T follicular helper cell (primary cell): ENCODE data around the gene DUSP8.

ENCODE experiments used
- DNase-seq: peaks from one replicate; pipeline ENCODE4 v3.0.0-alpha.2; 2020; ENCODE audit warnings: low read depth

DUSP8 gene

DNA sequence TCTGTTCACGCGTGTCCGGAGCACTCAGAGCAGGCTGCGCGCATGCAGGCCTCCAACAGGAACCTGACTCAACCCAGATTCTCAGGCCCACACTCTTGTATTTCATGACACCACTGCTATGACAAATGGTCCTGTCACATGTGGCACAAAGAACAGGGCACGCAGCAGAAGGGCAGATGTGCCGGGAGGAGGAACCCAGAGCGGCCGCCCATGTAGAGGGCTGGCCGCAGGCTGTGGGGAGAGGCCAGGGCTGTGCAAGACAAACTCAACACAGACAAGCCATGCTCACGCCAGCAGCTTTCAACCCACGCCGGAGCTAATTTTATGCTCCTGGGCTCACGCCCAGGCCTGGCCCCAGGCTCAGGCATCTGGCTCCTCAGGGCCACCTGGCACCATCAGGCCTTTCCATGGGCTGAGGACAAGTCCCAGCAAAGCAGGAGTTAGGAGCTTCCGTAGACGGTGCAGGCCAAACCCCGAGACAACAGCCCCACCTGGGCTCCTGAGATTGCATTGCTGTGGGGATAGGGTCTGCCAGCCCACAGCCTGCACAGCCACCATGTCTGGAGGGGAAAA lies 40.0 kb downstream of the DUSP8 start:
- DNase-seq, result no peak

DNA sequence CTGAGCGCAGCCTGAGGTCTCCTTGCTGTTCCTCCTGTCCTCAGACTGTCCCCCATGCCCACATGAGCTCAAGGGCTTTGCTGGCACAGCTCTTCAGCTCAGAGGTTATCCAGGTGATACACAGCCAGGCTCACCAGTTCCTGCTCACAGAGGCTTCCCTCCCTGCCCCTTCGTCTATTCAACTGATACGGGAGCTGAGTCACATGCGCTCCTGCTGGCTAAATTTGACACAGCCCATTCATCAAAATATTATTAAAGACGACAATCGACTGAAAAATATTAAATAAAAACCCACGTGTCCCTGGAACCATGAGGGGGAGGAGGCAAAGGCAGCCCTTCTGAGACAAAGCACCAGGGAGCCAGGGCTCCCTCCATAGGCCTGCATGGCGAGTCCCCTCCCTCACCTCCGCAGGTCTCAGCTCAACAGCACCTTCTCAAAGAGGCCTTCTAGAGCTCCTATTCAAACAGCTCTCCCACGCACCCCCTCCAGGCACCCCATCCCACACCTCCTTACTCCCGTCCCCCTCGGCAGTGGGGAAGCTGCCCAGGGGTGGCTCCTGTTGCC lies 40.5 kb downstream of the DUSP8 start:
- no peak for DNase-seq

DNA sequence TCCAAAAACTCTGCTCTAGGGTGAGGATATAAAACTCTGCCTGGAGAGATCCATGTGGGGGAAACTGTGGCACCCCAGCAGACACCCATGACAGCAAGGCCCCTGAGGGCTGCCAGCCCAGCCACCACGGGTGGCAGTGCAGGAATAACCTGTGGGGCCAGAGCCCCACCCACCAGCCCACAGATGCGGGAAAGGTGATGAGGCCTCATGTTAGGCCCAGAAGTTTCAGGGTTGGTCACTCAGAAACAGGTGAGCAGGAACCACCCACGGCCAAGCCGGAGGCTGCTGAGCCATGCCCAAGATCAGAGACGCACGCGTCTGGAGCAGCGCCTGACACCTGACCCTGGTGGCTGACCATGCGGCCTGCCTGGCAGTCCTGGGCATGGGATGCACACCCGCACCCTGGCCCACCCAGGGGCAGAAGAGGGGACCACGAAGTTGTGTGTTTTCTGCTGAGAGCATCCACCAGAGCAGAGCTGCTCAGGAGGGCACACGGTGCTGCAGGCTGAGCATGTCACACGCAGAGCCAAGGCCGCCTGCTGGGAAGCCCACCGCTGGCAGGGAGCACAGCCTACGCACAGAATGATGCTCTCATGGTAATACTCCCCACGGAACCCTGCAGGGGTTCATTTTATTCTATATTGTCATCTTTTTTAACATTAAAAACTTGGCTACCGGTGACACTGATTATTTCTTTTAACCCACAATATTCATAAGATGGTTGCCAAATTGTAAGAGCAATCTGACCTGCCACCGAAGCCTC lies 41.2 kb downstream of the DUSP8 start:
- no peak for DNase-seq

- DNase-seq, result no peak
Measured at GRCh38 chr11:1529774-1530173, 42.3 kb downstream of the DUSP8 start.

DNA sequence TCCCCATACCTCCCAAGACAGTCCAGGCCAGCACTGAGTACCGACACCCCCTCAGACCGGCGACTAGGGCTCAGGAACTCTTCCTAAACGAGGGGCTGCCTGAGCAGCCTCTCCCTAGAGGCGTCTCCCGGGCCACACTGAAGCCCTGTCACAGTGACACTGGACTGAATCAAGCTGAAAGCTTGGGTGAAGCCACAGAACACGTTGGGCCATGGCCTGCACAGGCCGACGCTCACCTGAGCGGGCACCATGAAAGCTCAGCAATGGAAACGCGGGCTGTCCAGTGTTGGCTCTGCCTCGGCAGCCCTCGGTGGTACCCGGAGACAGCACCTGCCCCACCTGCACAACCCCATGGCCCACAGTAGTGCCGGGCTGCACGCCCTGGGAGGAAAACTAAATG lies 42.8 kb downstream of the DUSP8 start:
- no peak for DNase-seq

DNA sequence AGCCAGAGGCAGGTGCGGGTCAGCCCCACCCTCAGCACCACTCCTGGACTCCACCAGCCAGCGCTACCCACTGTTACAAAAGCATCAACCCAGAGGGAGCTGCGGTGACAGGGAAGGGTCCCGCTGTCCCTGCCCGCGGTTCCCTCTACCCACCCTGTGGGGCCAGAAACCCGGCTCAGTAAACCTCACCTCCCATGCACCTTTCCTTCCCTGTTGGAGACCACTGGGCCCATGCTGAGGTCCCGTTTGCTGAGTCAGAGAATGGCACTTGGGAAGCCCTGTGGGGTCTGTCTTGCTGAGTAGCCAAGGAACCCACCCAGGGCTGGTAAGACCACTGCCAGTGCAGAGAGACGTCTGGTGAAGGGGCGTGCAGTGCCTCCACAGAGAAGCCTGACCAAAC lies 43.4 kb downstream of the DUSP8 start:
- no peak for DNase-seq

- no peak for DNase-seq
Measured at GRCh38 chr11:1526785-1527184, 45.3 kb downstream of the DUSP8 start.

DNA sequence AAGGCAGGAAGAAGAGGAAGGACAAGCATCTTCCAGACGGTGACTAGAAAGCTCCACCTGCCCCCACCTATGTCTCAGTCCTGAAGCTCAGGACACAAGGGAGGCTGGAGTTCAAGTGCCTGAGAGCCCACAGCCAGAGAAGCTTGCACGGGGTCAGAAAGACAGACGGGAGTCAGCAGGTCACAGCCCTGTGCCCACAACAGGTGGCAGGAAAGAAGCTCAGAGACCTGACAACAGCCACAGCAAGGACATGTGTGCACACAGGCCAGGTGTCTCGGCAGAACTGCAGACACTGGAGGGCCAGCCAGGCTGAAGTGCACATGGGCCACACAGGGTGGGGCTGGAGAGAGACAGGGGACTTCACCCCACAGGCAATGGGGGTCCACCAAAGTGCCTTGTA lies 48.3 kb downstream of the DUSP8 start:
- DNase-seq, result no peak

DNA sequence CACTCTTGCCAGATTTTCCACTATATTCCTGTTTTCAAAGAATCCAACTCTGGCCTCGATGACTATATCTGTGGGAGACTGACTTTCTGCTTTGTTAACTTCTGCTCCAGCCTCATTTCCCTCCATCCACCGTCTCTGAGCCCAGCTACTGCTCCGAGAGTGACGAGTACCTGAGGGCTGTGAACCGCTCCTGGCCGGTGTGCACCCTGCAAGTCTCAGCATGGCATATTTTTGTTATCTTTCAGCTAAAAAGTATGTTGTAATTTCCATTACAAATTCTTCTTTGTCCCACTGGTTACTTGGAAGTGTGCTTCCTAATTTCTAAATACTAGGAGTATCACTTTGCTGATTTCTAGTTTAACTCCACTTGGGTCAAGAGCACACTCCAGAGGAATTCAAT lies 49.0 kb downstream of the DUSP8 start:
- no peak for DNase-seq

DNA sequence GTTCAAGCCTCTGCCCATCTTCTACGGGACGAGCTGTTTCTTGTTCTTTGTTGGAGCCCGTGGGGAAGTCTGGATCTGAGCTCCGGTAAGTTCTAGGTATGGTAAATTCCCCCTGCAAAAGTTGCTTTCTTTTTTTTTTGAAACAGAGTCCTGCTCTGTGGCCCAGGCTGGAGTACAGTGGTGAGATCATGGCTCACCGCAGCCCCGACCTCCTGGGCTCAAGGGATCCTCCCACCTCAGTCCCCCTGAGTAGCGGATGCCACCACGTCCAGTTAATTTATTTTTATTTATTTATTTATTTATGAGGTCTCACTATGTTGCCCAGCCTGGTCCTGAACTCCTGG lies 50.0 kb downstream of the DUSP8 start:
- DNase-seq, result no peak

DNA sequence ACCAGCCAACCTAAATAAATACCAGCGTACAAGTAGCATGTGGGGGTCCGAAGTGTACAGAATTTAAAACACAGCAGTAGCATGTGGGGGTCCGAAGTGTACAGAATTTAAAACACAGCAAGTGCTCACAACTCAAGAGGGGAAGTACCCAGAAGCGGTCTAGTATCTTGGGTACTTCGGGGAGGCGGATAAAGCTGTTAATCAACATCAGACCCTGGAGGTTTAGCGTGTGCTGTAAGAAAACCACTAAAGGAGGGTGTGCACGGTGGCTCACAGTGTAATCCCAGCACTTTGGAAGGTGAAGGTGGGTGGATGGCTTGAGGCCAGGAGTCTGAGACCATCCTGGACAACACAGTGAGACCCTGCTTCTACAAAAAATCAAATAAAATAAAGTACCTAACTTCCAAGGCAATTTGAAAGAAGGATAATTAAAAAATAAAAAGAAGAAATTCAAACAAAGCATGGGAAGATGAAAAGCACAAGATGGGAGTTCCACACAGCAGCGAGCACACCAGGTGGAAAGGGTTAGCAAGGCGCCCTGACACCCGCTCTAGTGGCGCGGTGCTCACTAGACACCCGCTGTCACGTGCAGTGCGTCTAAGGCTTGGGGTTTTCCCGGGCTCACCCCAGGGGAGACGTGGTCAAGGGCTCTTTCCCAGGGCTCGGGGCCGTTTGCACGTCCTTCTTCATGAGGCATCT lies 50.5 kb downstream of the DUSP8 start:
- no peak for DNase-seq

- DNase-seq, result no peak
Measured at GRCh38 chr11:1520663-1521267, 51.3 kb downstream of the DUSP8 start.

DNA sequence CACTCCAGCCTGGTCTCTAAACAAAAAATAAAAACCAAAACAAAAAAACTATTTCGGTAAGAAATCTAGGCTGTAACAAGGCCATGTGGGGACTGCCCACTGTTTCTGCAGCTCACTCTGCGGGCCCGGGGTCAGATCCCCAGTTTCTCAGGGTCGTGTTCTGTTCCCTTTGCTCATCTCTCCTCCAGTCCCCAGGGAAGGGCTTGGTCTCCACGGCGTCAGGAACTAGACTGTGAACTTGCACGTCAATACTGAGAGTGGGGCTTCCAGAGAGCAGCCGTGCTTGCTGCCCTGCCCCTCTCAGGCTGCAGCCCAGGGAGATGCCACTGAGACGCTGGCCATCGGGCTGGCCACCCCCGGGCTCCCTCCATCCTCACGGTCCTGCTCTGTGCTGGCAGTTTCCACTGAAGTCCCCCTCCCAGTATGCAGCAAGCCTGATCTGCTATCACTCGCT lies 51.8 kb downstream of the DUSP8 start:
- no peak for DNase-seq

- no peak for DNase-seq
Measured at GRCh38 chr11:1519028-1520010, 52.8 kb downstream of the DUSP8 start.

DNA sequence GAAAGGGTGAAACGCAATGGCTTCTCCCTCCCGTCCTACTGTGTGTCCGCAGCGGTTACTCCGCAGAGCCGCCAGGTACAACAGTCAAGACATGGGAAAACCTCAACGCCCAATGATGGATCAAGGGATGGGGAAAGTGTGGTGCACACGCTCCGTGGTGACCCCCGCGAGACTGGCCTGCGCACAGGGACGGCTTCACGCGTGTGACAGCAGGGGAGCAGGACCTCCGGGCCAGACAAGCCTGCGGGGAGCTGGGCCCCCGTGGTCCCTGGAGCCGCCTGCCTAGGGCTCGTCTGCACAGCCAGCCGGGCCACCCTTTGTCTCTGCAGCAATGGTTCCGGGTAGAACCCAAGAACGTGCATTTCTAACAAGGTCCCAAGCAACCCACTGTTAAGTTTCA lies 53.8 kb downstream of the DUSP8 start:
- no peak for DNase-seq

DNA sequence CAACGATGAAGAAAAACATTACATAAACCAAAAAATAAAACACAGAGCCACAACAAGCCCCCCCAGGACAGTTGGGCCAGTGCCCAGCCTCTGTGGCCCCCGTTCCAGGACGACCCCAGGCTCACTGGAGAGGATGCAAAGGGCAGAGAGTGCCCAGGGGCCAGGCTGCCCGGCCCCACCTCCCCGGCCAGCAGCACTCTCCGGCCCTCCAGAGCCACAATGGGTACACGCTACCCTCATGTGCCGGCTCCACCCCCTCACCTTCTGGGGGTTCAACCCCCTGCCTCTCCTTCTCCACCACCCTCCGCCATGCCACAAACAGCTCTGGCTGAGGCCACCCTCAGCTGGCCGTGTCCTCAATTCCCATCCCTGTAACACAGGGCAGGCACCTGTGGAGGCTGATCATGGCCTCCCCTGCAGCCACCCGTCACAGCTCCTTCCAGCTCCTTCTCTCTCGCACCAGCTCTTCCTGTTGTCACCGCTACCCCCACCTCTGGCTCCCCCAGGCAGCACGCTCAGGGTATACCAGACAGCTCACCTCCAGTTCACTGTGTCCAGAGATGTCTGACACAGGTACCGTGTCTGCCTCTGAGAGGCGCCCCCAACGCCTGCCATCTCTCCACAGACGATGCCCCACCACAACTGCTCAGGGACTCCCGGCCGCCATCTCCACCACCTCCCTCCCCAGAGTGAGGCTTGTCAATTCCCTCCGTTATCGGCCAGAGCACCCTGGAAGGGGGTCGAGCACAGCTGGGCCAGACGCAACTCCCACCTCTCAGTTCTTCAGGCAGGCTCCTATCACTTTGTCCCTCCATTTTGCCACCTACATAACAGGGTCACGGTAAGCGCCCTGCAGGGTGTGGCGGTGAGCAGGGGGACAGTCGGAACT lies 54.7 kb downstream of the DUSP8 start:
- no peak for DNase-seq

- DNase-seq, result no peak
Measured at GRCh38 chr11:1516273-1517067, 55.6 kb downstream of the DUSP8 start.

DNA sequence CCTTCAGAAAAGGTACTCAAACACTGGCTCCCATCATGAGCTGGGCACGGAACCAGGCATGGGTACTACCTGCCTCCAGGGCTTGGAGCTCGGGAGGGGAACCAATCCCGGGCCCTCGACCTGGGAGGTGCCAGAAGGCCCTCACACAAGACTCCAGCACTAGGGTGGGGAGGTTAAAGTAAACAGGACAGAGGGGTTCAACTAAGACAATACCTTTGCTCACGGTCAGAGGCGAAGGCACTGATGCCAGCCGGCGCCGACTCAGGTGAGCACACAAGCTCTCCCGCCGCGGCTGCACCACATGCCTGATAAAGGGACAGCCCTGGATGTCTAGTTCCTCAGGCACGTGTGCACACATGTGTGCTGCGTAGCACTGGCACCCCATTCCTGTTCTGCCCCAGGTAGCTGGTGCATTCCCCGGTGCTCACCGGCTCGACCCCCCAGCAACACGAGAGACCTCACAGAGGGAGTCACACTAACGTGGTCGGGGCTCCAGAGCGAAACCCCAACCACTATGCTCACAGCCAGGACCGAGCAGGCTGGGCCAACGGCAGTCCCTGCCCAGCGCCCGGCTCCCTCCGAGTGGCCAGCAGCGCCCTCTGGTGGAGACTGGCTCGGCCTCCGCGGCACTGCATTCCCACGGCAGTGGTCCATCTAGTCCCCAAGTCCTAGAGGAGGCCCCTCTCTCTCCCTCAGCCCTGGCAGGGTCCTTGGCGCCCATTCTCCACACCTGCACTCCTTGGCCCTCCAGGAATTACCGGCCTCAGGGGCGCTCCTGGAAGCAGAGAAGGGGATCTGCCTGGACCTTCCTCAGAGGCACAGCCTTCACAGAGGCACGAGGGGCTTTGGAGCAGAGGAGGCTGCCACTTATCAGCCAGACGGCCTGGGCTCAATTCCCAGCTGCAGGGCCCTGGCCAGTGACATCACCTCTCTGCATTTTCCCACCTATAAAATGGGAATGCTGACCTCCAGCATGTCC lies 56.7 kb downstream of the DUSP8 start:
- peak; percentile 60 for DNase-seq
